Skeletal muscle tissue (tissue), 4 donors: ENCODE measurements around the gene ZFHX3. TPM values are rescaled to one million over a fixed set of nuclear protein-coding genes. Genes with fewer than 3 reads are reported as not detected.
A peak's percentile ranks its signal among the peaks of the same experiment; 100 is the strongest.

Experiments used
- H3K27ac ChIP-seq: one replicate; pipeline ENCODE4 v1.7.0; 2013; ENCODE audit warnings: mild to moderate bottlenecking, low read depth, low read length, inconsistent platforms
- H3K27me3 ChIP-seq, 3 donors: one replicate each; pipeline ENCODE4 v1.7.0; 2013; ENCODE audit warnings: low read length in 3 of 3; ENCODE audit not compliant: control insufficient read depth in 3 of 3, insufficient read depth in 3 of 3
- H3K36me3 ChIP-seq, 3 donors: one replicate each; pipeline ENCODE4 v1.7.0; 2013; ENCODE audit warnings: low read length in 3 of 3; ENCODE audit not compliant: control insufficient read depth in 3 of 3, insufficient read depth in 3 of 3
- H3K4me1 ChIP-seq, 3 donors: one replicate each; pipeline ENCODE4 v1.7.0; 2013; ENCODE audit warnings: low read length in 3 of 3, mild to moderate bottlenecking in 3 of 3; ENCODE audit not compliant: control insufficient read depth in 3 of 3, insufficient read depth in 3 of 3
- H3K4me3 ChIP-seq, 3 donors: one replicate each; pipeline ENCODE4 v1.7.0; 2013; ENCODE audit warnings: low read length in 3 of 3
- H3K9ac ChIP-seq, 3 donors: one replicate each; pipeline ENCODE4 v1.7.0; 2013; ENCODE audit warnings: low read length in 3 of 3, mild to moderate bottlenecking in 3 of 3, moderate library complexity in 2 of 3, low read depth in 1 of 3
- H3K9me3 ChIP-seq, 3 donors: one replicate each; pipeline ENCODE4 v1.7.0; 2013; ENCODE audit warnings: low read length in 3 of 3; ENCODE audit not compliant: control insufficient read depth in 3 of 3
- total RNA-seq: library from RNA; depleted of rRNA; stranded (reverse); fragments of >200 nt; gene quantifications from one replicate; pipeline ENCODE4 v1.2.3, GENCODE V29; 2014
- donor health status: Osteomylitis.

Gene ZFHX3
- total RNA-seq, 1 donor from 2014 or later: 8.9 TPM

GRCh38 chr16:72947379-72948237 lies 100.3 kb downstream of the ZFHX3 start:
- Histone ChIP-seq H3K9ac (peak overlapping the region in 2 of 3 donors; percentile 23 to 64), H3K4me3 (peak overlapping the region in 1 of 3 donors; percentile 52)

GRCh38 chr16:72946474-72947194 lies 101.3 kb downstream of the ZFHX3 start:
- Histone ChIP-seq H3K27ac (peak overlapping the region; percentile 14), H3K36me3 (peaks cover 7 to 26% (median 11%) of the 10 kb centered on the region in 3 donors)

More at GRCh38 chr16:72947379-72948237, 100.3 kb downstream of the ZFHX3 start:
- H3K36me3 ChIP-seq: peaks cover 7 to 26% (median 11%) of the 10 kb centered on the region in 3 donors
- no peaks in the 10 kb centered on the region for H3K27me3 ChIP-seq
- peaks cover 25 to 46% (median 46%) of the 10 kb centered on the region in 3 donors for H3K4me1 ChIP-seq
- no peaks in the 10 kb centered on the region for H3K9me3 ChIP-seq
- peak overlapping the region; percentile 34 for H3K27ac ChIP-seq

GRCh38 chr16:72946063-72946462 lies 101.9 kb downstream of the ZFHX3 start:
- Histone ChIP-seq H3K27me3 (no peaks in the 10 kb centered on the region), H3K4me3 (no peak overlapping the region), H3K36me3 (peaks cover 7 to 26% (median 11%) of the 10 kb centered on the region in 3 donors), H3K27ac (no peak overlapping the region), H3K9ac (no peak overlapping the region), H3K4me1 (peaks cover 17 to 39% (median 34%) of the 10 kb centered on the region in 3 donors), H3K9me3 (no peaks in the 10 kb centered on the region)

More at GRCh38 chr16:72946474-72947194, 101.3 kb downstream of the ZFHX3 start:
- H3K4me3 ChIP-seq: peak overlapping the region in 1 of 3 donors; percentile 52
- peak overlapping the region in 1 of 3 donors; percentile 64 for H3K9ac ChIP-seq
- H3K4me1 ChIP-seq: peaks cover 17 to 40% (median 36%) of the 10 kb centered on the region in 3 donors
- no peaks in the 10 kb centered on the region for H3K27me3 ChIP-seq
- no peaks in the 10 kb centered on the region for H3K9me3 ChIP-seq

- H3K9me3 ChIP-seq: no peaks in the 10 kb centered on the region
- H3K4me3 ChIP-seq: no peak overlapping the region
- H3K4me1 ChIP-seq: peaks cover 17 to 42% (median 34%) of the 10 kb centered on the region in 3 donors
- H3K27ac ChIP-seq: no peak overlapping the region
- H3K9ac ChIP-seq: peak overlapping the region in 1 of 3 donors; percentile 45
- H3K27me3 ChIP-seq: no peaks in the 10 kb centered on the region
- H3K36me3 ChIP-seq: peaks cover 6 to 23% (median 10%) of the 10 kb centered on the region in 3 donors
These were observed 102.3 kb downstream of the ZFHX3 start for GRCh38 chr16:72945611-72946010.

GRCh38 chr16:72944757-72945485 lies 103.0 kb downstream of the ZFHX3 start:
- Histone ChIP-seq H3K9ac (no peak overlapping the region), H3K27me3 (no peaks in the 10 kb centered on the region), H3K9me3 (no peaks in the 10 kb centered on the region), H3K27ac (no peak overlapping the region), H3K4me3 (no peak overlapping the region), H3K4me1 (peaks cover 17 to 49% (median 40%) of the 10 kb centered on the region in 3 donors), H3K36me3 (peaks cover 0 to 17% (median 3%) of the 10 kb centered on the region in 3 donors)

- H3K9ac ChIP-seq: no peak overlapping the region
- no peak overlapping the region for H3K4me3 ChIP-seq
- H3K27ac ChIP-seq: no peak overlapping the region
- no peaks in the 10 kb centered on the region for H3K27me3 ChIP-seq
- H3K4me1 ChIP-seq: peaks cover 31 to 61% (median 52%) of the 10 kb centered on the region in 3 donors
- H3K9me3 ChIP-seq: no peaks in the 10 kb centered on the region
- H3K36me3 ChIP-seq: peaks cover 0 to 5% (median 0%) of the 10 kb centered on the region in 3 donors
These were observed 105.9 kb downstream of the ZFHX3 start for GRCh38 chr16:72942021-72942420.

GRCh38 chr16:72940886-72941285 lies 107.0 kb downstream of the ZFHX3 start:
- Histone ChIP-seq H3K9me3 (no peaks in the 10 kb centered on the region), H3K27me3 (no peaks in the 10 kb centered on the region), H3K36me3 (peaks cover 0 to 5% (median 0%) of the 10 kb centered on the region in 3 donors), H3K27ac (no peak overlapping the region), H3K9ac (no peak overlapping the region), H3K4me3 (no peak overlapping the region), H3K4me1 (peaks cover 32 to 58% (median 50%) of the 10 kb centered on the region in 3 donors)

GRCh38 chr16:72939247-72939646 lies 108.7 kb downstream of the ZFHX3 start:
- Histone ChIP-seq H3K4me1 (peaks cover 42 to 60% (median 58%) of the 10 kb centered on the region in 3 donors), H3K27ac (peak overlapping the region; percentile 85), H3K9me3 (no peaks in the 10 kb centered on the region), H3K9ac (peak overlapping the region in 2 of 3 donors; percentile 48 to 64), H3K36me3 (no peaks in the 10 kb centered on the region), H3K4me3 (peak overlapping the region; percentile 54 to 62 (median 59)), H3K27me3 (no peaks in the 10 kb centered on the region)

GRCh38 chr16:72938795-72939164 lies 109.1 kb downstream of the ZFHX3 start:
- Histone ChIP-seq H3K4me3 (peak overlapping the region; percentile 54 to 62 (median 59)), H3K9me3 (no peaks in the 10 kb centered on the region), H3K36me3 (no peaks in the 10 kb centered on the region), H3K27ac (peak overlapping the region; percentile 85), H3K27me3 (no peaks in the 10 kb centered on the region), H3K4me1 (peaks cover 42 to 60% (median 58%) of the 10 kb centered on the region in 3 donors), H3K9ac (peak overlapping the region; percentile 40 to 64 (median 48))
